Left colon (tissue), 2 donors: ENCODE measurements around the gene DCUN1D3. TPM values are rescaled to one million over a fixed set of nuclear protein-coding genes. Genes with fewer than 3 reads are reported as not detected.
A peak's percentile ranks its signal among the peaks of the same experiment; 100 is the strongest.

Experiments
- ATAC-seq: fragments of 200-7000 bp; cut with Tn5 transposase; one replicate; pipeline ENCODE4 v1.9.1; 2020; ENCODE audit warnings: mild to moderate bottlenecking, moderate library complexity
- DNase-seq, 2 donors: peaks; one replicate each; pipeline ENCODE4 v3.0.0-alpha.2; 2020
- intact Hi-C, 2 donors: fragments of 100-400 bp; cut with DNase I in 1 of 2; cut with micrococcal nuclease in 1 of 2; formaldehyde crosslinking; loops; one replicate each; pipeline versions ENCODE4 v1.11.2 to v1.14.0; 2022; cut with DNase I, micrococcal nuclease
- total RNA-seq, 2 donors: library from RNA; stranded (reverse); fragmentation: NEBNext Ultra II Directional; extraction: Animal tissue kit (Norgen Biotek cat#: 25700); gene quantifications; one replicate each; pipeline ENCODE4 v1.2.1, GENCODE V29; 2021
- donor health status: DM: no; HTN: no; CAD: no.
- donor health status: DM: yes; HTN: yes; CAD: no.

Gene DCUN1D3
- total RNA-seq, 2 donors from 2014 or later = 12.4 to 14.0 TPM

DNA sequence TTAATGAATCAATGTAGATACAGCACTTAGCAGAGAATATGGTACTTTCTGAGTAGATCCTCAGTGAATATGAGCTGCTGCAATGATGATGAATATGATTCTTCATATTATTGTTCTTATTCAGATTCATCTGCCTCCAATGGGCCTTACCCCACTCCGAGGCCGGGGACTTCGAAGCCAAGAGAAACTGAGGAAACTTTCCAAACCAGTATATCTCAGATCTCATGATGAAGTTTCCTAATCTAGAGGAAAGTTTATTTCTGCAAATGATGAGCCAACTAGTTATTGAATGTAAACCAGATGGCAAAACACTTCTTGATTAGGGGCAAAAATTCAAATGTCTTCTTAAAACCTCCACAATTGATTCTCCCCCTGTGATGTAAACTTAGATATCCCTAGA, 23.7 kb upstream of the DCUN1D3 start:
- DNase-seq (no peak), ATAC-seq (no peak)
- intact Hi-C loops = no loop called here

DNA sequence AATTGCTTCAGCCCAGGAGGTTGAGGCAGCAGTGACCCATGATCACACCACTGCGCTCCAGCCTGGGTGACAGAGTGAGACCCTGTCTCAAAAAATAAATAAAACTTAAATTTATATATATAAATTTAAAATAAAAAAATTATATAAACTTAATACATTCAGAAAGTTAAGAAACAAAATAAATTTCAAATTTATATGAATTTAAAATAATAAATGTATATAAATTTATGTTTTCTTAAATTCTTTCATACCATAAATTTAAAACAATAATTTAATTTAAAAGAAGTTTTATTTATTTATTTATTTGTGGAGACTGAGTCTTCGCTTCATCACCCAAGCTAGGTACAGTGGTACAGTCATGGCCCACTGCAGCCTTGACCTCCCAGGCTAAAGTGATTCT, 20.6 kb upstream of the DCUN1D3 start:
- ATAC-seq = no peak
- intact Hi-C loops = no loop called here
- DNase-seq = no peak

DNA sequence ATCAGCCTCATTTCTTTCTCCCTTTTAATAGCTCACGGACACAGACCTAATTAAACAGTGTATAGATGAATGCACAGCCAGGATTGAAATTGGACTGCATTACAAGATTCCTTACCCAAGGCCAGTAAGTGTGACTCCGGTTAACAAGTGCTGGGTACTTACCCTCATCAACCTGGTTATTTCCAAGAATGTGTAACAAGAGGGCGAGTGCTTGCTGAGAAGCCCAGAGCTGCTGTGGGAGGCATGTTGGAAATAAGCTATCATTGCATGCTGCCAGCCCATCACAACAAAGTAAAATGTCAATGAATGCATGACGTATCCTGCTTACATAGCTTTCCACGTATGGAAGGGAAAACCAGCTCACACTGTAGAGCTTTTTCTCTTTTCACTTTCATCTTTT, 19.9 kb upstream of the DCUN1D3 start:
- intact Hi-C loops = no loop called here
- DNase-seq (no peak), ATAC-seq (no peak)

DNA sequence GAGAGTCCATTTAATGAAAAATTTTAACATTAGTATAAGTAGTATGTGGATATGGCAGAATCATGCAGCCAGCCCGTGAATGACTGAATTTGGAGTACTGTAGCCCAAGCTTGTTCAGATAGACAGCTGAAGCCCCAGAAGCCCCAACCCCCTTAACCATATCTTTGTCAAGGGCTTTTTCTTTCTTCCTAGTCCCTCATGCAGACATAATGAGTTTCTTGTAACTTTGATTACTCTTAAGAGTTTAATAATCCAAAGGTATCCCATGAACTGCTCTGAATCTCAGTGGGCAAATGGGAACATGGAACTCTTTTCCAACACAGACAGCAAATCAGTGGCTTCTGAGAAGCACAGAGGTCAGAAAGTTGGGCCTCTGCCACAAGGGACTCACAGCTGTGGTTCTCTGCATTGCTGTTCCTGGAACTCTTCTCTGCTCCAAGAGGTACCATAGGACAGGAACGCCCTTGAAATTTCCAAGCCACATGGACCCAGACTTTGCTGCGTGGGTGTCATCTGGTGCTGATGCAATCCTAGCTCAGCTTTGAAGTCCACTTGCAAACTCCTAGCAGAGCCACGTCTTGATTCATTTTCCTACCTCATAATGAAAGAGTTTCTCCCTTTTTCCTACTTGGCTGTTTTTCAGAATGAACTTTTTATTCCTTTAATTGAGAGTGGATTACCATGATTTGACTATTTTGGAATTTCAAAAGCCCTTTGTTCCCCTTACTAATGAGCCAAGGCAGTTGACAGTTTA, 18.5 kb upstream of the DCUN1D3 start:
- DNase-seq (no peak), ATAC-seq (no peak)
- intact Hi-C loops = loop anchor here in 1 of 2 donors (10.0 kb wide), 1 partner anchor 54 kb away; no protein-coding TSS in a partner anchor

DNA sequence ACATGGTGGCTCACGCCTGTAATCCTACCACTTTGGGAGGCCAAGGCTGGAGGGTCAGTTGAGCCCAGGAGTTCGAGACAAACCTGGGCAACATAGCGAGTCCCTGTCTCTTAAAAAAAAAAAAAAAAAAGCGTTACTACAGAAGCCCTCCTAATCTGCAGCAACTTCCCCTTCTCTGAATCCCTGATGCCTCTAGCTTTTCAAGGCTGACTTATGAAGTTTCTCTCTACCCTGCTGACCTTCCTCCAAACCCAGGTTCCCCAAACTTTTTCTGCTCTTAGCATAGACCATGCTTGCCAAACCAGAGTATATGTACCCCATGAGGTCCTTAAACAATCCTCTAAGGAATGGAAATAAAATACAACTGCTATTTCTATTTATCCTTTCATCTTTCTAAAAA, 16.8 kb upstream of the DCUN1D3 start:
- no peak for ATAC-seq
- intact Hi-C loops = loop anchor here in 1 of 2 donors (10.0 kb wide), 1 partner anchor 52 kb away; no protein-coding TSS in a partner anchor

DNA sequence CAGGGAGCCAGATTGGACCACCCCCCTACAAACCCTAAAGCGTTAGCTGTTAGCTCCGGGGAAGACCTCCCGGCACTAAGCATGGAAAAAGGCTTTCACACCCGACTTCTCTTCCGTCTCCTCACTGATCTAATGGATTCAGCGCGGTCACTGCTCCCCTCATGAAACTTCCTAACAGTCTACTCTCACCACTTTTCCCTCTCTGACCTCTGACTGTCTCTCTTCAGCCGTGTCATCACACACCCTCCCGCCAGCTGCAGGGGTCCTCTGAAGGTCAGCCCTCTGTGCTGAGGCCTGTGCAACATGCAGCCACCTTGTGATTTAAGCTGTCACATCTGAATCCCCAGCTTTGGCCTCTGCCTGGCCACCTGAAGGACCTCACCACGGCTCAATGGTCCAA, 16.1 kb upstream of the DCUN1D3 start:
- intact Hi-C loops = loop anchor here in 1 of 2 donors (10.0 kb wide), 1 partner anchor 51 kb away; no protein-coding TSS in a partner anchor
- DNase-seq (no peak), ATAC-seq (no peak)

More for the DNA sequence above, 16.8 kb upstream of the DCUN1D3 start:
- DNase-seq = no peak

DNA sequence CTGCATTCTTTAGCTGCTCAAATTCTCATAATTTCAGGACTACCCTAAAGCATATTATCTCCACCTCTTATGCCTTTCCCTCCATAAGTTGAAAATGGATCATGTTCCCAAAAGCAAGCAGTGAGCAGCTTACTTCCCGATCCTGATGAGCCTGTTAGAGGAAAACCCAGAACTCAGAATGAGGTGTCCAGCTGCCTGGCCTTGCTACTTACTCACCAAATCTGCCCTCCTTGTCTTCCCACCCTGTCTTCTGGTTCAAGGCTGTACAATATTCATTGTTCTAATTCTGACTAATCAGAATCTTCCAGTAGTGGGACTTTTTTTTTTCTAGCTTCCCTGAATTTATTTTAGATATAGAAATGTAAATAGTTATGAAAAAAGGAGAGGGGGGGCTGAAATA, 11.2 kb upstream of the DCUN1D3 start:
- ATAC-seq (no peak), DNase-seq (no peak)
- intact Hi-C loops = loop anchor here in 1 of 2 donors (10.0 kb wide), 1 partner anchor 47 kb away; no protein-coding TSS in a partner anchor

DNA sequence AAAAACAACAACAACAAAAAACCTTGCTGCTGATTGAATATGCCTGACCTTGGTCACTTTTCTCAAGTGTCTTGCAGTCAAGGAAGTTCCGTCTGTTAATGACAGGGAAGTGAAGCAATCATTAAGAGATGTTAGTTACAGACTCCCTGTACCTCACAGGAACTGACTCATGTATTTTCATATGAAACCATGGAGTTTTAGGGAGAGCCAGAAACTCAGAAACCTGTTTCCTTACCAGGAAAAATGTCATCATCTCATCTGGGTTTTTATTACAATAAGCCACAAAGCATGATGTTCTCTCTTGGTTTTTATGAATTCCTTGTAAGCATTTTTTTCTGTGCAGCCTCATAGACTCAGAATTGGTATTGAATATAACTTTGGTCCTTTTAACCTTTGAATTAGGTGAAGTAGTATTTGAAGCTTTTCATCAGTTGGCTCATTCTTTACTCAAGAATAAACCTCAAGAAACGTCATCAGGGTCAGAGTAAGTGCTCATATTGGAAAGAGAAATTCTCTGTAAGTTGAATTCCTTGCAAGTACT, 10.7 kb upstream of the DCUN1D3 start:
- intact Hi-C loops = loop anchor here in 1 of 2 donors (10.0 kb wide), 1 partner anchor 46 kb away; no protein-coding TSS in a partner anchor
- ATAC-seq = peak; percentile 75
- no peak for DNase-seq

DNA sequence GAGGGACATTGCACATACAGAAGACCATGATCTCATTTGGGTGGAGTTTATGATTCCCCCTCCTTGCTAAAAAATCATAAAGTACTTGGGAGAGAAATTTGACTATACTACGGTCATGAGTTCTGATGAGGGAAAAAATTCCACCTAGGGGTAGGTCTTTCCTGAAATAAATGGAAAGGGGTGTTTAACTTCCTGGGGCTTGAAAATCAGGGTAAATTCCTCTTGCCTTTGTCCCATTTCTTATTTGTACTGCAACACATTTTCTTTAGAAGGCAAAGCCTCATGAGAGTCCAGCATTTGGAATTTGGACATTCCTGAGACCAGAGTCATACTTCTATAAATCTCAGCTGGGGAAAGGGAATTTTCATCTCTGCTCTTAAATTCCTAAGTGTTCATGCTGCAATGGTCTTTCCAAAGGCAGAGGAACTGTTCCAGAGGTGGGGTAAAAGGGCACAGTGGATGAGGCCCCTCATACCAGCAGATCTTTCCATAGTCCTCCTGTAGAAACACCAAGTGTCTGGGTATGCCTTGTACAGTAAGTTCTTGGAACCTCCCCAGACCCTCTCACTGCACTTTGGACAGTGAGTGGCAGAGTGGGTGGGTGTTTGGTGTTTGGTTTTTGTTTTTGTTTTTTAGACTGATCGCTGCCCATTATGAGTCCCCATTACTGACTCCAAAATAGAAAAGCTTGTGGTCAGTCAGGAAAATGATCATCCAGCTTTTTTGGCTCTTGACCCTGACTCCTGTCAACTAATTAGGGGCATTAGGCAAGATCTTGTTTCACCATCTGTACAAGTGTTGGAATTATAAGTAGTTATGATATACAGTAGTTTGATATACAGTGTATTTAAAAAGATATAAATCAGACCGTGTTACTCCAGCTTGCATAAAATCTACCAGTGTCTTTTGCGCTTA, 6.4 kb upstream of the DCUN1D3 start:
- DNase-seq = no peak
- ATAC-seq = no peak
- intact Hi-C loops = no loop called here

DNA sequence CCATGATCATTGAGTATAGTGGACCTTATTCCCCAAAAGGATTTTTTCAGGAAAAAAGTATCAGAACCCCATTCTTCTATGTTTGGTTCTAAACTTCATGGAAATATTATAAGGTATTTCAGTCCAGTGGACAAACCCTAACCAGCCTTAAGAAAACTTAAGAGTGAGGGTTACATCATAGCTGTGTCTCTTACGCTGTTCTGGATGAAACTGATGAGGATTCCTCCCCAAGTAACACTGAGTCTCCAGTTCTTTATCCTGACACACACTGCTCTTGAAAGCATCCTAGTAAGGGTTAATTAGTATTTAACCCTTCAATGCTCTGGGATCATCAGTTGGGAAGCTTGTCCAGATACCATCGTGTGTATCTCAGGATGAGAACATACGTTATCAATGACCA, 5.4 kb upstream of the DCUN1D3 start:
- no peak for DNase-seq
- intact Hi-C loops = no loop called here
- ATAC-seq = no peak

DNA sequence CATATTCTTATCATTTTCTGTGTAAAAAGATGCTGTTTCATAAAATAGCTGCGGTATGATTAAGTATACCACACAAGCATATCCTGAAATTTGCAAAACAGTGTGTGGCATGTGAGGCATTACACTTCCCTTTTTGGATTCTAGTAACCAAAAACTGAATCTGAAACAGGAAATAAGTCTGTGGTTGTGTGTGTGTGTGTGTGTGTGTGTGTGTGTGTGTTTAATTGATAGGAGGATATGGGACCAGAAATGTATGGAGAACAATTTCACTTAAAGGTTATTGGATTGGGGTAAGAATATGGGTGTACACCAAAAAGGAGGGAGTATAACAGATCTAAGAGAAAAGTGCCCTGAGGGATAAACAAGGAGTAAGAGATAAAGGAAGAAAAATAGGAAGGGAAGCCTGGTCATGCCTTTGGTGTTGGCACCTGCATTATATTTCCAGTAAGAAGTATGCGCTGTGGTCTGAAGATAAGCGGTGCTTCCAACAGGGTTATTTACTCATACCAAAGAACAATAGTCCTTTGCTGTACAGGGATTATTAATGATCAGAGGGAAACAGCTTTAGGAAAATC, 4.4 kb upstream of the DCUN1D3 start:
- DNase-seq (no peak), ATAC-seq (no peak)
- intact Hi-C loops = no loop called here

DNA sequence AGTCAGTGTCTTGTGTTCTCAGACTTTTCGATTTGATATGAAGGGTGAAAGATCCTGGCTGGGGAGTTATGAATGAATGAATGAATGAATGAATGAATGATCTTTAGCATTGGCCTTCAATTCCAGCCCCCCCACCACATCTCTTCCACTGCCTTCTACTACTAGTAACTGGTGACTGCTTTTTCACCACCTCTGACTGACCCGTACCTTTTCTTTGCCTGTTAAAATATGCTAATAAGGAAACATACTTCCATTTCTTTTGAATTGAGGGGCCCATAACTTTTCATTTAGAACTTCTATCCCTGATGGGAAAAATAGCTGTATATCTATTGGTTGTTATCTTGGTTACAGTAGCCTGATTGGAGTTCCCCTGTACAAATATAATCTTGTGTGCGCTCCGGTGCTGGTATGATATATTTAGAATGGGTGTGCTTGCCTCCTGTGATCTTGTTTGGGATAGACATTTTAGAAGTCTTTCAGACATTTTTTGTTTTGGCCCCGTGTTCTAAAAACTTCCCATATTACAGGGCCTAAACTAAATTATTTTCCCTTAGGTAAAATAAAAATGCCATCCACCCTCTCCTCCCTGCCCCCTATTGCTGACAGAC, 3.8 kb upstream of the DCUN1D3 start:
- no peak for DNase-seq
- no peak for ATAC-seq
- intact Hi-C loops = no loop called here

DNA sequence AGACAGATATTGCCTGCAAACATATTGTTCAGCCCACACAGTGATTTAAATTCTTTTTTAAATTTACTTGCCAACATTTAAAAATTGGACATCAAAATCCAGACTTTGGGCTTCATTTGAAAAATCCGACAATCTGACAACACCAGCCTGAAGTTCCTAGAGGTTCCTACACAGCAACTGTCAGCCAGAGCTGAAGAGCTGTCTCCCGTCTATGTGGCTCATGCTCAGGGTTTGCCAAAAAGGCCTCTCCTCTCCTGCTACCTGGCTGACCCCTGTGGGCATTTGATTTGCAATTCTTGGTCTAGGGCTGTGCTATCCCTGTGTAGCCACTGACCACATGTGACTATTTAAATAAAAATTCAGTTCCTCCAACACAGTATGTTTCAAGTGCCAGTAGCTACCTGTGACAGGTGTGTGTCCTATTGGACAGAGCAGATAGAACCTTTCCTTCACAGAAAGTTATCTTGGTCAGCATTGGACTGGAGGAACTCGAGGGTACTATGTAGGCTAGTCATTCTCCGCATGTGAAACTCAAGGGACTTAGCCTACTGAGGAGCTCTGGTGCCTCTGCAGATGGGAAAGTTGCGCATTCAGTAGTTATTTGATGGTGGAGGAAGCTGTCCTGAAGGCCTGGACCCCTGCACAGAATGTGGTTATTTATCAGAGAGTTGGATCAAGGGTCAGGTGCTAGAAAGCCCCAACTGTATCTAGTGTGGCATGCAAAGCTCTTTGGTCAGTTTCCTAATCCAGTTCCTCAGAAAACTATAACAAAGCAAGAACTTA, 3.1 kb upstream of the DCUN1D3 start:
- intact Hi-C loops = no loop called here
- ATAC-seq (no peak), DNase-seq (no peak)

DNA sequence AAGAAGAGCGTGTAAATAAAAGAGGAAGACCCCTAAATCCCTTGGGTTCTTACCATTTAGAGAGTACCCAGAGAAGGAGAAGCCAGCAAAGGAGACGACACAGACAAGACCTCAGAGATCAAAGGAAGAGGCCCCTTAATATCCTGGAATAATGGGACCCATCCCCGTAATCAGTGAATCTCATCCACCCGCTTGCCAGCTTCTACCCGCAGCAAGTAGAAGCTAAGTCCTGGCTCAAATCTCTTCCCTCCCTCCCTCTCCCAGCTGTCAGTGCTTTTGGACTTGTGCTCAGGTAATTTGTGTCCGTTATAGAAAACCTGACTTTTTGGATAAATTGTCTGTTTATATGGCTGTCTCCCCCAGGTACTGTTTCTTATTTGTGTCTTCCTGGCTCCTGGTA, 2.3 kb upstream of the DCUN1D3 start:
- DNase-seq (no peak), ATAC-seq (no peak)
- intact Hi-C loops = no loop called here

DNA sequence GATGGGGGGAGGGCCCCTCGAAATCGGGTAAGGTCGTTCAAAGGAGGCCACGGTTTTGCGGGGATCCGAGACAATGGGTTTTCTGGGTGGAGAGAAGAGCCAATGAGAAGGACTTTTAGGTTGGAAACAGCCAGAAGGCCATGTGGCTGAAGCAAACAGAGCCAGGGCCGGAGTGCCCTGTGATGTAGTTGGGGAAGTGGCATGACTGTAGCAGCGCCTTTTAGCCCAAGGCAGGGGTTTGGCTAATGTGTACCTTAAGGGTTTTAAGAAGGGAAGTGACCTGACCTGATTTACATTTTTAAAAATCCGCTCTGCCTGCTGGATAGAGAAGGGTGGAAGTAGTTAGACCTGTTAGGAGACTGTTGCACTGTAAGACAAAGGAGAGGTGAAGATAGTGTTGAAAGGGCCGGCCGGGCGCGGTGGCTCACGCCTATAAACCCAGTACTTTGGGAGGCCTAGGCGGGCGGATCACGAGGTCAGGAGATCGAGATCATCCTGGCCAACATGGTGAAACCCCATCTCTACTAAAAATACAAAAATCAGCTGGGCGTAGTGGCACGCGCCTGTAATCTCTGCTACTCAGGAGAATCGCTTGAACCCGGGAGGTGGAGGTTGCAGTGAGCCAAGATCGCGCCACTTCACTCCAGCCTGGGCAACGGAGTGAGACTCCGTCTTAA, 1.4 kb upstream of the DCUN1D3 start:
- ATAC-seq (peak; percentile 33), DNase-seq (peak; percentile 60 to 63)
- intact Hi-C loops = no loop called here

DNA sequence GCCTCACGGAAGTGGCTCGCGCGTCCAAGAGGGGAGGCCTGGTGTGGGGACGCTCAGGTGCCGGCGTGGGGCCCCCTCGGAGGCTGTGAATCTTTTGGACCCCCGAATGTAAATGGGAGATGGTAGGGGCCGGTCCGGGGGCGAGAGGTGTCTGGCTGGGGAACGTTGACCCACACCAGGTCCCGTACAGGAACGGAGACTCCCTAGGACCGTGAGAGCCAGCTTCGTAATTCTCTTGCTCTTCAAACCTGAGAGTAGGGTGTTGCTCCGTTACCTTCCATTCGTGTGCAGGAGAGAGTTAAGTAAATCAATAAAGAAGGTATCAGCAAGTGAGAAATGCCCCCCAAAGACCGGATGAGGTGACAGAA, 894 bp upstream of the DCUN1D3 start:
- intact Hi-C loops = no loop called here
- DNase-seq (no peak), ATAC-seq (peak; percentile 20)

DNA sequence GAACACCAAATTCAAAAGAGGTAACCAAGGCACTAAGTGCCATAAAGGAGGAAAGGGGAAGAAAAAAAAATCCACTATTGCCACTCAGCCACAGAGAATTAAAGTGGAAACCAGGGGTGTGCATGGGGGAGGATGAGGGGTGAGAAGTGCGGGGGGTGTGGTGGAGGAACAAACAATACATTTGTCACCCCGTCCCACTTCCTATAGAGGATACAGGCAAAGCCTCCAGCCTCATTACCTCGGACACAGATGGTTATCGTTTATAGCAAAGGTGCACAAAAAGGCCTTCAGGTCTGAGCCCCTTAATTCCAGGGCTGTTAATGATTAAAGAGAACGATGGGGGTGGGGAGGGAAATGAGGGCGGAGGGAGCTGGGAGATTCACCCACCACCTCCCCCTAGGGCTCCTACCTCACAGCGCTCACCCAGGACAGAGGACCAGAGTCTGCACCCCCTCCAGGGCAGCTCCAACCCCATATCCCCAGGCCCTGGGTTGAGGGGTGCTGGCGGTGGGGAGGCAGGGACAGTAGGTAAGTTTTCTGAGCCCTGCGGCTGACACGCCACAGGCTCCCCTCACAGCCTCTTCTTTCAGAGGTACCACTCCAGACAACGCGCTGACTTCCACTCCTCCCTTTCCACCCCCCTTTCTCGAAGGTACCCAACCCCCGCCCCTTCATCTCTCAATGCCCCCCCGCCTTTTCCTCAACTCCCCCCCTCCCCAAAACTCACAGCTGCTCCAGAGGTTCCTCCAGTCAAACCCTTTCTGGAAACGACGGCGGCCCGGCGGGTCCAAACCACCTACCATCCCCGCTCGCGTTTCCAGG, 470 bp downstream of the DCUN1D3 start:
- ATAC-seq = no peak
- intact Hi-C loops = no loop called here
- peak in 1 of 2 donors; percentile 41 for DNase-seq
